Cortex of kidney (tissue), 1 donor: ENCODE results near the gene FOXI1.
"Not testable (repeated sequence)": the region's sequence is repeated elsewhere in the genome, so short reads cannot be mapped to it uniquely, and the experiment has no call there.

Experiments used
- DNase-seq: peaks from one replicate; lab custom pipeline; 2025; lab: John Stamatoyannopoulos, UW

The FOXI1 gene

DNA sequence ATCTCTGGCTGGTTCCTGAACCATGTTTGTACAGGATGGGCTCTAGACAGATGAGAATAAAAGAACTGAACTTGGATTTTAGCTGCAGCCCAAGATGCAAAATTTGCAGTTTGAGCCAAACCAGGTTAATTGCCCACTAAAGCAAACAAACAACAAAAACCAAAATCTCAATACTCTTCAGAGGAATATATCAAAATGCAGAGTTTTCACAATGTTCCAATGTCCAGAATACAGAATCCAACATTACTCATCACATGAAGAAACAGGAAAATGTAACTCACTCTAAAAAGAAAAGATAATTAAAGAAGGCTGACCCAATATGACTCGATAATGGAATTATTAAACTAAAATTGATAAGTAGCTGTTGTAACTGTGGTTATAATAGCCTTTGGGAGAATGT, 20.4 kb downstream of the FOXI1 start:
- no peak for DNase-seq

DNA sequence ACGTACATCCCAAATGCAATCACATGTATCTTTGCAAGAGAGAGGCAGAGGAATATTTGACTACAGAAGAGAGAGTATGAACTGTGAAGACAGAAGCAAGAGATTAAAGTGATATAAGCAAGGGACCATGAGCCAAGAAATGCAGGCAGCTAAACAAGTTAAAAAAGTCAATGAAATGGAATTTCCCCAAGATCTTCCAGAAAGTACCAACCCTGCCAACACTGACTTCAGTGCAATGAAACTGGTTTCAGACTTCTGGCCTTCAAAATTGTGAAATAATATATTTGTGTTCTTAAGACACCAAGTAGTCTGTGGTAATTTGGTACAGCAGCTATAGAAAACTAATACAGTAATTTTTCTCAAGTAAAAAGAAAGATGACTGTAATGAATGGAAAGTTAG, 20.9 kb downstream of the FOXI1 start:
- no peak for DNase-seq

DNA sequence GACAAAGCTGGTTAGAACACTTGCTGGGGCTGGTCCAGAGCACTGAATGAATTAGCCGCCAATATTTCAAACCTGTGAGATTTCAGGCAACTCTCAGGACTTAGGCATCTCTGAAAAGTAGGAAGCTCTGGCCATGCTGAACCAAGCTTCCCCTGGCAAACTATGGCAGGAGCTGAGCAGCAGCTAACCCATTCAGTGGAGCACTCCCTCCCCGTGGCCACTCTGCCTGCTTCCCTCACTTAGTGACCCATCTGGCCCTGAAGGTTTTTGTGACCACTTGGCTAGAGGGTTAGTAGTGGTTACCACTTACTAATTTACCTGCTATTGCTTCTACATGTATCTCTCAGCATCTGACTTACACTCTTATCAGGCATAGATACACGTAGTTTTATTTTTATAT, 25.5 kb downstream of the FOXI1 start:
- no peak for DNase-seq

DNA sequence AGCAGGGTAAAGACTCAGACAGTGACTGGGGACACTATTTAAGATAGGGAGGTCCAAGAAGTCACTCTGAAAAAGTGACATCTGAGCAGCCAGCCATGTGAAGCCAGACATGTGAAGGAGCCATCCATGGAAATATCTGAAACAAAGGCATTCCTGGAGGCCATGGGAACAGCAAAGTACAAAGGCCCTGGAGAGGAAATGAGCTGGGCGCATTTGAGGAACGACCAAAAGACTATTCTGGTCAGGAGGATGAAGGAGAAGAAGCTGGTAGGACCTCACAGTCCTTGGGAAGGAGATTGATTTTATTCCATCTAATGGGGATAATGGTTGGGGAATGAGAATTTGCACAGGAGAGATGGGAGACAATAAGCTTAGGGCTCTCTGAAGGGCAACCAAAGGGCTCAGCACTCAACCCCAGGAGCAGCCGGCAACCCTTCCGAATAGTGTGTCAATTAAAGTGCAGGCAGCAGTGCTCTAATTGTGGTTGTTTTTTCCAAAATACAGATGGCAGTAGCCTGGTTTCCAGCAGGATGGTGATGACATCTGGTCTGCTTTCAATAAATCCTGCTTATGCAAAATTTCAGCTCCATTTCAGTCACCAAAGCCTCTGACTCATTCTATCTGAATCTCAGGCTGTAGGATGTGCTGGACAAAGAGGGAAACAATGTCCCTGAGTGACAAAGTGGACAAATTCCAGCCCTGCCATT, 26.7 kb downstream of the FOXI1 start:
- DNase-seq: no peak

DNA sequence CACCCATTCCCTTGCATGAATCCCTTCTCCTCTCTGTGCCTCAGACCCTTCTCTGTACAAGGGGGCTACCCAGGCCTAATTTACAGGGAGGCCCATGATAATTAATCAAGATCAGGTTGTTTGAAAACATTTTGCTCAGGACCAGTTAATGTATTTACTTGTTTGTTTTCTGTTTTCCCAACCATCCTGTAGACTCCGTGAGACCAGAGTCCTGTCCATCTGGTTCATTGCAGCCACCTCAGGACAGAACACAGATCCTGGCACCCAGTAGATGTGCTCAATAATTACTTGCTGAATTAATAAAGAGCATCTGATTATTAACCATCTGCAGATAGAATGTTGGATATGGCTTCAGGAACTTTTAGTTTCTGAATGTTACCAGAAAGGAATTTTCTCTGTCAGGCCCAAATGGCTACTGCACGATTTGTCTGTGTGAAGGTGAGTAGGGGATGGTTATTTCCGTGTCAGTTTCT, 27.3 kb downstream of the FOXI1 start:
- no peak for DNase-seq

DNA sequence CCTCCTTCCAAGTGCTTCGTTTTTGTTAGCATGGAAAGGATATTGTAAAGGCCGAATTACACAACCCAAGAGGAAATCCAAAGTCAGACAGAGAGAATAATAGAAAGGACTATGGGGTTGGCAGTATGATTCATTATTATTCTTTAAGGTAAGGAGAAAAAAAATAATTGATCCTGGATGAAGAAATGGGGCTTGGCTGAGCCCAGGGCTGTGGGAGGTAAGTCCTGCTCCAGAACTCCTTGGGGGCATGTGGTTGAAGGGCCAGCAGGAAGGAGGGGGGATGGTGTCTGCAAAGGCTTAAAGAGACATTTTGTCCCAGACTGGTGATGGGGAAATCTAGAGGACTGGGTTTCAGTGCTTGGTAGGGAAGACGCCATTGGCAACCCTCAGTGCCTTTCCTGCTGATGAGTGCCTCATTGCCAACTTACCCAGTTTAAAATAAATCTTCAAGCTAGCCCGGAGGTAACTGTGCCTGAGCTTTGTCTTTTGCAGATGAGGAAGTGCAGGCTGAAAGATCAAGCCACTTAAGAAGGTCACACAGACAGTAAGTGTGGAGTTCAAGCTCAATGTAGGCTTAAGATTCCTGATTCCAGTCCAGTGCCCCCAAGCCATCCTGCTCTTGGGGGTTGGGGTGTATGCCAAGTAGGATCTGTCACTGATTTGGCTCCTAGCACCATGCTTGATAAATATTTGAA, 30.2 kb downstream of the FOXI1 start:
- no peak for DNase-seq

DNA sequence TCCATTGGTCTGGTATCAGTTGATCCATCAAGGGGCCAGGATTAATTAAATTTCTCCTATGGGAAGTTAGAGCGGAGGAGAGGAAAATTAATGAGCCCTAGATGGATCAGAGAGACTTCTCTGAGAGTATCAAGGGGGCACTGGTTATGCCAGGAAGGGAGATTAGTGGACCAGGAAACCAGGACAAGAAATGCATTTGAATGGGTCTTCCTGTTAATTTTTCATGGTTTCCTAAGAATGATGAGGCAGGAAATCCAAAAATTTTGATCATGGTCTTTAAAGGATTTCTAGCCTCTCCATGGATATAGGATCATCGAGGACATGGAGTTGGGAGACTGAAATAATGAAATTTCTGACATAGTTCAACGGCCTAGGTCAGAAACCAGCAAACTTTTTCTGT, 30.8 kb downstream of the FOXI1 start:
- no peak for DNase-seq

DNA sequence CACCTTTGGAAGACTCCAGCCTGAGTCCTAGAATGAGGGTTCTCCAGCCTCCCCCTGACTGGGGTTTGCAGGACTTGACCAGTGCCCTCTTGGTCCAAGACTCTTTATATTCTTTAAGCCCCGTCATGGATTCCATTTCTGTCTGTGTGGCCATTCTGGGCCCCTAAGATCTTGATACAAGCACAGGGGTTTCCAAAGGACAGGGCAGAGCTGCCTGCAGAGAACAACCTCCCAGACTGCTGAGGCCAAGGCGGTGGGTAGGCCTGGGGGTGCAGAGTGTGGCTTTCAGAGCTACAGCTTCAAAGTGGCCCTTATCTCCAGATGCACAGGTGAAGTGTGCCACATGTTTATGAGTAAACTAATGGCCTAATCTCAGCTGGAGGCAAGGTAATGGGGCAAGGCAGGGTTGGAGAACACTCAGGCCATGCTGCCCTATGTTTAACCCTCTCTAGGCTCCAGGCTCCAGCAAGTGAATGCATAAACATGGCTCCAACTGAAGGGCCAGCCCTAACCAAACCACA, 32.1 kb downstream of the FOXI1 start:
- no peak for DNase-seq

DNA sequence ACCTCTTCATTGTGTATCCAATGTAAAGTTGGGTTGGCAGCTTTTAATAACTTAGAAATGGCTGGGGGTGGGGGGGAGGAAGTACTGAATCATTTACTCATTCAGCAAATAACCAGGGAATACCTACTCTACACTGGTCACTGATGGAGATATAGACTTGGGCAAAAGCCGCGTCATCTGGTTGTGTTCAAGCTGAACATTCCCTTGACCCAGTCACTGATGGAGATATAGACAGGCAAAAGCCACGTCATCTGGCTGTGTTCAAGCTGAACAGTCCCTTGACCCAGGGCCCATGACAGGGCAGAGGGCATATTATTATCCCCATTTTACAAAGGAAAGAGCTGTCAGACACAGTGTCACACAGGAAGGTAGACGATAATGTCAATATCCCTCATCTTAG, 32.6 kb downstream of the FOXI1 start:
- no peak for DNase-seq

DNA sequence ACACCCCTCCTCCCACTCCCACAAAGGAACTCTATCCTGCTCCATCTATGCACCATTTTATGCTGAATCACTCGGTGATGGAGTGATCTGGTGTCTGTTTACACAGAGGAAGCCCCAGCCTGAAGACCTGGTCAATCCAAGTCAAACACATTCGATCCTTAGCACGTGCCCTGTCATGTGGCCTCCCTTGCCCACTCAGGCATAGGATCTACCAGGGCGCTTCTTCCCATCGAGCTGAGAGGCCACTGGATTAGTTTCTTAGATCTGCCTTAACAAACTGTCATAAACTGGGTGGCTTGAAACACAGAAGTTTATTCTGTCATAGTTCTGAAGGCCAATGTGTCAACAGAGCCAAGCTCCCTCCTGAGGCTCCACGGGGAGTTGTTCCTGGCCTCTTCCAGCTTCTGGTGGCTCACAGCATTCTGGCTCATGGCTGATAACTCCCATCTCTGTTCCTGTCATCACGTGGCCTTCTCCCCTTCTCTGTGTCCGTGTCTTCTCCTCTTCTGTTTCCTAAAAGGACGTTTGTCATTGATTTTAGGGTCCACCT, 34.2 kb downstream of the FOXI1 start:
- no peak for DNase-seq

DNA sequence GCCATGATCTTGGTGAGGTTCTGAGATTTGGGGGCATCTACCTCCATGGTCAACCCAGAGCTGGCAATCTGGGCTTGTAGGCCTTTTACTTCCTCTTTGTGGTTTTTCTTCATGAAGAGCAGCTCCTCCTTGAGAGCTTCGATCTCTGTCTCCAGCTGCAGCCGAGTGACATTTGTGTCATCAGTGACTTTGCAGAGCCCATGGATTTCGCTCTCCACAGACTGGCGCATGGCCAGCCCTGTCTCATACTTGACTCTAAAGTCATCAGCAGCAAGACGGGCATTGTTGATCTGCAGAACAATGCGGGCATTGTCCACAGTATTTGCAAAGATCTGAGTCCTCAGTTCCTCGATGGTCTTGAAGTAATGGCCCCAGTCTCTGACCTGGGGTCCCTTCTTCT, 35.5 kb downstream of the FOXI1 start:
- not testable (repeated sequence) for DNase-seq

DNA sequence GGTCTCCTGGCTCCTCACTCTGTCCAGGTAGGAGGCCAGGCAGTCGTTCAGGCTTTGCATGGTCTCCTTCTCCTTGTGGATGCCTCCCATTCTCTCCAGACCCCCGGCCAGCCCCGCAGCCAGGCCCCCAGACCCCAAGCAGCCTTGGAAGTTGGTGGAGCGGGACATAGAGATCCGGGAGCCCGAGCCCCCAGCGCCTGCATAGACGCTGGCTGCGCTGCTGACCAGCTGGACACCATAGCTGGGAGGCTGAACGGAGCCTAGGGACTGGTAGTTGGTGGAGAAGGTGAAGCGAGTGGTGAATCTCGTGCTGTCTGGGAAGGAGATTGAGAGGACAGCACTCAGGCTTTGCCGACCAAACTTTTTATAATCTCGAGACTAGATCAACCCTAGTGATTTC, 35.9 kb downstream of the FOXI1 start:
- no peak for DNase-seq

DNA sequence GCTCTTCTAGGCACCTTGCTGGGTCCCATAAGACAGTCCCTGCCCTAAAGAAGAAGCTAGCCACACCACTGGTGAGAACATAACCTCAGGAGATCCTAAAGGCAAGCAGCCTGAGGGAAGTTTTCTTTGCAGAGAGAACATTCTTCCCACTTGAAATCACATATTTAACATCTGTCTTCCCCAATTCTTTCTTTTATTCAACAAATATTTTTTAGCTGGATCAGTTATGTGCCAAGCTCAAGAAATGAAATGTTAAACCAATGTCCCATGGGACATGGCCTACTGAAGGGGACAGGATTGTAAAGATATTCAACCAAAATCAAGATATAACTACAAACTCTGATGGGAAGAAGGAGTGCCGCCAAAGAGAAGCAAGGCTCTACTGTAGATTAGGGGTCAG, 36.5 kb downstream of the FOXI1 start:
- no peak for DNase-seq

DNA sequence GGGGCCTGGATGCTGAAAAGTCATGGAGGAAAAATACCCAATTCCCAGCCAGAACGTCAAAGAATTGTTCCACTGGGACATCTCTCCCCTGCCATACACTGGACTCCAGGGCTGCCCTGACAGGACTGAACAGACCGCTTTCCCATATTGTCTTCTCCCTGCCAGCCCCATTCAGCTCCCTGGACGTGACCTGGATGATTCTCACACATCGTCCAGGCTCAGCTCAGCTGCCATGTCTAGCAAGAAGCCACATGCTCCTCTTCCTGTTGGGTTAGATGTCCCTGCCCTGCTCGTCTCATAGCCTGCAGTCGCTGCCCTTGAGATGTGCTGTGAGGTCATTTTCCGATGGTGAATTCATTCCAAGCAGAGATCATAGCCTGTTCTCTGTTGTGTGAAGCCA, 37.4 kb downstream of the FOXI1 start:
- DNase-seq: no peak

DNA sequence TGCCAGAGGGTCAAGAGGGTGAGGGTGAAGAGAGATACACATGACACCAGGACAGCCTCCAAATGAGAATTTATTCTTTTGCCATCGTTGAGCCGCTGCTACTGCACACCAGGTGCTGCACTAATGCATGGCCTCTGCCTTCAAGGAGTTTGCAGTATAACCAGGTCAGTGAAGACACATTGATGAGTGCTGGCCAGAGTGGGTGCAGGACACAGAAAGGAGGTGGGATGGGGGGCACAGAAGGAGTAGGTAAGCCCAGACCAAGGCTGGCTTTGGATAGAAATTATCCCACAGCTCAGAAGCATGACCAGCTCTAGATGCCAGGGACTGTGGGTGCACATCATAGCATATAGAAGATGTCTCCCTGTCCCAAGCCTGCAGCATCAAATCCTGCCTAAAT, 38.0 kb downstream of the FOXI1 start:
- DNase-seq: no peak

DNA sequence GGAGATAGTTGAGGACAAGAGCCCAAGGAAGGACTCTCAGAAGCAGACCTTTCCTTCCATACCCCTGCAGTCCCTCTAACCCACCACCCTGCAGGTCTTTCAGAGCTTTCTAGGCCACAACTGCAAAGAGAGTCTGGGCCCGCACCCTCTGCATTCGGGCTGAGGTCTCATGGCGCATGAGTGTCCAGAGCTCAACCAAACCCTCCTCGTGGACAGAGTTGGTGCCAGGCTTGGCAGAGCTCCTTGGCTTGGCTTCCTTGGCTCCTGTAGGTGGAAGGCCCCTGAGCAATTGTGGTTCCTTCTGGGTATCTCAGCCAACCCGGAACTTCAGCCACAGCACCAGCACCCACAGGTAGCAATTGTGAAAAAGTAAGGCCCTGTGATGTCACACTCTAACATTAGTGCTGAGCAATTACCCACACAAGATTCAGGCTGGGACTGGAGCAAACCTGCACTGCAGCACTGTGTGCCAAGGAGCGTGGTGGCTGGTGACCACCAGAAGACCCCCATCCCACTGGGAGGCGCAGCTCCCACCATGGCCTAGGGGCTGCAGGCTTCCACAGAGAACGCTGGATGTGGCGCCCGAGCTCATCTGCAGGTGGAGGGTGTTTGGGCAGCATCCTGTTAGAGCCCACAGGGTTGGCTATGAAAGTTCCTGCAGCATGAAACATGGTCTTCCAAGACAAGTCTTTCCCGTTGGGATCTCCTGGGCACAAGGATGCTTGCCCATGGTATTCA, 38.8 kb downstream of the FOXI1 start:
- no peak for DNase-seq

DNA sequence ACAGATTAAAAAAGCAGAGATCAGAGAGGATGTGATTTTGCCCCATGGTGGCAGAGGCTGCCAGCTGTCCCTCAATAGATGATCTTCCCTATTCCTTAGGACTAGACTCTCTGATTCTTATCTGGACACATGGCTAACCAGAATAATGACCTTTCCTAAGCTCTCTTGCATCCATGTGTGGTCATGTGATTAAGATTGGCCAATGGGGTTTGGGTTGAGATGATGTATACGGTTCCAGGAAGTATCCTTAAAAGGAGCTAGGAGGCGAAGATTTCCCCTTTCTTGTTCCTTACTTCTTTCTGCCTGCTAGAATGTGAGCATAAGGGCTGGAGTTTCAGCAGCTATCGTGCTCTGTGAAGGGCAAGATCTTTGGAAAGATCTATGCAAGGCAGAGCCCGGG, 39.8 kb downstream of the FOXI1 start:
- DNase-seq: no peak

DNA sequence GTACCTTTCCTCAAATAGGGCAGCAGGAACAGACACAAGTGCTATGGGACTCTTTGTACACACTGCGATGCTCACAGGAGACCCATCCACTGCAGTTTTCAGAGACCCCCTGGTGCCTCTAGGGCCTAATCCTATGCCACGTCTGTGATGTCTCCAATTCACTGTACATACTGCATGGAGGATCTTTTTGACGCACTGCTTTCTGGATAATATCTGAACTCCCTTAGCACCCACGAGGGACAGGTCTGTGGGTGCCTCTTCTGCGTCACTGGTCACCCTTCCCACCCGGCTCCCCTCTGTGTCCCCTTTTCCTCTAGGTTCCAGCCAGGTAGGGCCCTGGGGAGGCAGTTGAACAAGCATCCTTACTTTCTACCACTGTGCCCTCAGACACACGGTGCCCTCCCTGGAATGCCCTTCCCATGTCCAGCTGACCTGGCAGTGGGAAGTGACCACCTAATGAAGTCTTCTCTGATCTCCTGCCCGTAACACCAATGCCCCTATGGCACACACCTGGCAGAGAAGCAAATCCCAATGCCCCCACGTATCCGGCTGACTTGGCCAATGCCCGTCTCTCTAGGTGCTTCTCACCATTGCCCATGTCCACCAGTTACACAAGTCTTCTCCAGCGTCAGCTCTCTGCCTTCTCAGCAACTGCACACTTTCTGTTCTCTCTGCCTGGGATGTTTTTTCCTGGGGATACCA, 41.5 kb downstream of the FOXI1 start:
- no peak for DNase-seq

DNA sequence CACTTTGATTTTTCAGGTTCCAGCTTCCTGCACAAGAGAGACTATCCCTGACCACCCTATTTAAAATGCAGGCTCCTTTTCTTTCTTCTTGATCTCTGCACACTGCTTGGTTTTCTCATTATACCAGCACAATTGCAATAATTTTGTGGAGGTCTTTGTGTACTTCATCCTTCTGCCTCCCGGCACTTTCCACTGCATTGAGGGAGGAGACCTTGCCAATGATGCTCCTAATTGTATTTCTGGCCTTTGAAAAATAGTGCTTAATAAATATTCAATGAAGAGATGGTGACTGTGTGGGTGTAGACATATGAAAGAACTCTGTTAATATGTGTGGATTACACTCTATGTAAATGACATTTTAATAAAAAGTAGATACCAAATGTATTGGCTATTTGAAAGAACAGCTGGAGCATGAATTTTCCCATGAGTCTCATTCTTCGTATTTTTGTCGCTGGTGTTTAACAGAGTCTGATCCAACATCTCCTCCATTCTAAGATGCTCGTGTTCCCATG, 42.1 kb downstream of the FOXI1 start:
- no peak for DNase-seq

DNA sequence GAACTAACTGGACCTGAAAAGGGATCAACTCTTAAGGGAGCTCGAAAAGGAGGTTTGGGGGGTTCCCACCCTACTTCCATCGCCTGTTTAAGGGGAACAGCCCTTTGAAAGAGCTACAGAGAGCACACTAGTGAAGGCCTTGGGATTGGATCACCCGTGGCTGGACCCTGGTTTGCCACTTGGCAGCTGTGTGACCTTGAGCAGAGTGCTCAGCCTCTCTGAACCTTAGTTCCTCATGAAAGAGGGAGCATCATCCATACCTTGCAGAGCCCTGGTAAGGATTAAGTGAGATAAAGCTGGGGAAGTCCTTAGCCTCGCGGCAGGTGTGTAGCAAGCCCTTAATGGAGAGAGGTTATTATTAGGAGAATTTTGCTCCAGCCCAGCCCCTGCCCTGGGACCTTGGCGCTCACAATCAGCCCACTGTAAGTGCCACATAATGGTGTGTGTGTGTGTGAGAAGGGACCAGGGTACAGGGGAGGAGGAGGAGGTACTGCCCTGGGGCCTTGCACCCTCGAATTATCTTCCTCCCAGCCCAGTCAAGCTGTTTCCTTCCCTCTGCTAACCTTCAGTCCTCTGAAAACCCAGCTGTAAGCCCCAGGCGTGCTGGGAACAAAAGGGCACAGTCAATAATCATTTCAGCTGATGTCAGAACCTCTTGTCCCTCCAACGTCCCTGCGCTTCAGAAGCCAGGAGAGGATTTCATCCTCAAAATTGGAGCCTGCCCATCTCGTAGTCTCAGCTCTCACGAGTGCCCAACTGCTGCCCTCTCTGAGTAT, 42.9 kb downstream of the FOXI1 start:
- no peak for DNase-seq

DNA sequence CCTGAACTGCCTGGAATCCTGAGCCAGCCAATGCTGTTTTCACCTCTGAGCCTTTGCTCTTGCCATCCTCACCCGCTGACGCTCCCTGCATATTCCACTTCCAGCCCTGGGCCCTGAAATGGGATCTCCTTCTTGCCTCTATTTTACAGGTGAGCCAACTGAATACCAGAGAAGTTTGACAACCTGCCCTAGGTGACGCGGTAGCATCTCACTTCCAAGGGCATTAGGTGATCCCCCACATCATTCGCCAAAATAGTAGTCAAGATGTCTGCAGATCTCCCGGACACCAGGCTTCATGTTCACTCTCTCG, 43.5 kb downstream of the FOXI1 start:
- DNase-seq: no peak
